Left forelimb (tissue), 1 donor: Measurements from ENCODE around the gene PLIN5.

Experiments
- DNase-seq: peaks from one replicate; pipeline ENCODE4 v3.0.0-alpha.2; 2018; ENCODE audit warnings: low spot score

Gene PLIN5, protein sequence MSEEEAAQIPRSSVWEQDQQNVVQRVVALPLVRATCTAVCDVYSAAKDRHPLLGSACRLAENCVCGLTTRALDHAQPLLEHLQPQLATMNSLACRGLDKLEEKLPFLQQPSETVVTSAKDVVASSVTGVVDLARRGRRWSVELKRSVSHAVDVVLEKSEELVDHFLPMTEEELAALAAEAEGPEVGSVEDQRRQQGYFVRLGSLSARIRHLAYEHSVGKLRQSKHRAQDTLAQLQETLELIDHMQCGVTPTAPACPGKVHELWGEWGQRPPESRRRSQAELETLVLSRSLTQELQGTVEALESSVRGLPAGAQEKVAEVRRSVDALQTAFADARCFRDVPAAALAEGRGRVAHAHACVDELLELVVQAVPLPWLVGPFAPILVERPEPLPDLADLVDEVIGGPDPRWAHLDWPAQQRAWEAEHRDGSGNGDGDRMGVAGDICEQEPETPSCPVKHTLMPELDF

DNA sequence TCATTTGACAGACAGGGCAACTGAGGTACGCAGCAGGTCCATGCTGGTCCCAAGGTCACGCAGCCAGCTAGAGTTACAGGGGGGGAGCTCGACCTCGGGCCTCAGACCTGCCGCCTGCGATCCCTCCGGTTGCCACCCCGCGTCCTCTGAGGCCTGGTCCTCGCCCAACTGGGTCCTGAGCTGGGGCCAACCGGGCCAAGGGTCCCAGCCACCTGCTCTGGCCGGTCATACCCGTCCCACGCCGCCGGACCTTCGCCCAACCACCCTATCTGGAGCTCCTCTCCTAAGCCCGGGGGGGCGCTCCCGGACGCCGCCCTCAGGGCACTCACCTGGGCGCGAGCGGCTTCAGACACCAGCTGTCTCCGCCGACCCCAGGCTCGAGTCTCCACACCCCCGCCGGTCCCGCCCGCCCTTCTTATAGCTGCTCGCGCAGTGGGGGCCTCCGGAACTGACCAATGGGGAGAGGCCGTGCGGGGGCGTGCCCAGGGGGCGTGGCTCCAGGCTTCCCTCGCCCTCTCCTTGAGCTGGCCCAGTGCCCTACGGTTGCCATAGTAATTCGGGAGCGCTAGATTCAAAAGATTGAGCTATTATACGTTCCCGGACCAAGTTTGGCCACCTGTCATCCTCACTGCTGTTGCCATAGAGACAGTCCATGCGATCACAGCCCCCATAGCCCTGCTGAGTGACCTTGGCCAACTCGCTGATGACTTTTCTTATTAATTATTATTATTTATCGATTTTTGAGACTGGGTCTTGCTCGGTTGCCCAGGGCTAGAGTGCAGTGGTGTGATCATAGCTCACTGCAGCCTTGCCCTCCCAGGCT lies at the start of gene PLIN5:
Gene PLIN5, minus strand, starts transcription at position 389 of the 823 bp plus-strand sequence. CDS start 1,150 bp downstream, outside the sequence.
- no peak for DNase-seq

DNA sequence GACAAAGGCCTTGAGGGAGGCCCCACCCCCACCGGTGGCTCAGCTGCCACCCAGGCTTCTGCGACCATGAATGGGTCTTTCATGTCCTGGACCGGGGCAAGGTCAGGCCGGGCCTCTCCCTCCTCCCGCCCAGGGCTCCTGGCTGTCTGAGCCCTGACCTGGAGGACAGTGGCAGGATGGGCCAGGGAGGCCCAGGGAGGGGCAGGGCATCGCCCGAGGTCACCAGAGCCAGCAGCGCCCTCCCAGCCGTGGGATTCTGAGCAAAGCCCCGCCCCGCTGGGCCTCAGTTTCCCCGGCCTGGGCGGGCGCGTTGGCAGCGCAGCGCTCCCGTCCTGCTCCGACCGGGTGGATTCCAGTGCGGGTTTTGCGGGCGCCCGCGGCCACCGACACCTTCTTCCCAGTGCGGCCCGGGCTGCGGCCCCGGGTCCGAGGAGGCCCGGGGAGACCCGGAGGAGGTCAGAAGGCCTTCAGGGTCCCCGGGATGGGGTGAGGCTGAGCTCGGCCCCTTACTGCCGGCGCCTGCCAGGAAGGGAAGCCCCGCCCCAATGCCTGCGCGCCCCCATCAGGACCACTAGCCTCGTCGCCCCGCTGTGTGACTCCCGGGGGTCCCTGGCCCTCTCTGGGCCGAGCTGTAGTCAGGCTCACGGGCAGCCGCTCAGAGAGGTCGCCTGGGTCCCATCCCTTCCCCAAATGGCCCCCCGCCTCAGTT lies 49.1 kb upstream of the PLIN5 start:
- DNase-seq = no peak

DNA sequence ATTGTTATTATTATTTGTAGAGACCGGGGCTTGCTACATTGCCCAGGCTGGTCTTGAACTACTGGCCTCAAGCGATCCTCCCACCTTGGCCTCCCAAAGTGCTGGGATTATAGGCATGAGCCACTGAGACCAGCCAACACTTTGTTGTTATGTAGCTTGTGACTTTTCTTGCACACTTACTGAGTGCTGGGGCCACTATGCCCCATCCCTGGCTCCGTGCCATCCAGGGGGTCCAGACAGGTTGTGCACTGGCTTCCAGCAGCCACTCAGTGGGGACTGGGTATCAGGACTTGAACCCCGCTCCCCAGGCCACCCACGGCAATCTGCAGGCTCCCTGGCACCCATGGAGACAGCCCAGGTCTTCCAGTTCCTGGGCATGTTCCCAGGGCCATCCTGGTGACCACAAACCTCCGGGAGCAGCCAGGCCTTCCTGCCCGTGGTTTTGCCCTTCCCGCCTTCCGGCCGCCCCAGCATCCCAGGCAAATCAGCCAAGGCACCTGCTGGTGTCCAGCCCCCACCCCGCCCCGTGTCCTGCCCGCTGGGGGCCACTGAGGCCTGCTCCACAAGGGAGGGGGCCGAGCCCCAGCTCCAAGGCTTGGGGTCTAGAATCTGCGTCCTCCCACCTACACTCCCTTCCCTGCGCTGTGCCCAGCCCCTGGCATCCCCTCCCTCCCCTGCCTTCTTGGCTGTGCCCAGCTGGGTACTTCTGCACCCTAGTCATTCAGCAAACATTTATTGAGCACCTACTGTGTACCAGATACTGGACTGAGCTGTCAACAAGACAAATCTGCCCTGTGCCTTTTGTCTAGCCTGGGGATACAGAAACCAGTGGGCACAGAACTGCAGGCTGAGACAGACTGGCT lies 48.2 kb upstream of the PLIN5 start:
- DNase-seq = no peak

- no peak for DNase-seq
These were observed 46.9 kb upstream of the PLIN5 start for GRCh38 chr19:4581666-4582553.

DNA sequence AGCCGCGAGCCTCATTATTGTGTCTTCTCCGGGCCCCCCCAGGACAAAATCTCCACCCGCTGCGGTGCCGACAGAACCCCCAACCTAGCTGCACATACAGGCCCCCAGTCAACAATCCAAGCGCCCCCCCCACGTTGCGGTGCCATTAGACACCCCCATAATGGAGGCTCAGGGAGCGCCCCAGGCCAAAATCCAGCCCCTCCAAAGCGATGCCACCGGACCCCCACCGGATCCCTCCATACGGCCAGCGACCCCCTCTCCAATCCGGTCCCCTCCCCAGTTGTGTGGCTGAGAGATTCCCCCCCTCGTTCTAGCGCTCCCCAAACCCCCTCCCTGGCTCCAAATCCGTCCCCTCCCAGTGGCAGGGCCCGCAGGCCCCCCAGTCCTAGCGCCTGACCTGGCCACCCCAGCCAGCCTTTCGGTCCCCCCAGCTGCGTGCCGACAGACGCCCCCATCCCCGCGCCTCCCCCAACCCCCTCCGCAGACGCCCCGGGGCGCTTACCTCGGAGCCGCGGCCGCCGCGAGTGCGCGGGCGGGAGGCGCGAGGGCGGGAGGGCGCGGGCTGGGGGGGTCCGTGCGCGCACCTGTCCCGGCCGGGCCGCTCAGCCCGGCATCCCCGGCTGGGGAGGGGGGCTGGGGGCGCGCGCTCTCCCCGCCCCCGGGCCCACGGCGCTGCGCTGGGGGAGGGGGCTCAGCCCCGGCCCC lies 46.1 kb upstream of the PLIN5 start:
- DNase-seq = no peak

DNA sequence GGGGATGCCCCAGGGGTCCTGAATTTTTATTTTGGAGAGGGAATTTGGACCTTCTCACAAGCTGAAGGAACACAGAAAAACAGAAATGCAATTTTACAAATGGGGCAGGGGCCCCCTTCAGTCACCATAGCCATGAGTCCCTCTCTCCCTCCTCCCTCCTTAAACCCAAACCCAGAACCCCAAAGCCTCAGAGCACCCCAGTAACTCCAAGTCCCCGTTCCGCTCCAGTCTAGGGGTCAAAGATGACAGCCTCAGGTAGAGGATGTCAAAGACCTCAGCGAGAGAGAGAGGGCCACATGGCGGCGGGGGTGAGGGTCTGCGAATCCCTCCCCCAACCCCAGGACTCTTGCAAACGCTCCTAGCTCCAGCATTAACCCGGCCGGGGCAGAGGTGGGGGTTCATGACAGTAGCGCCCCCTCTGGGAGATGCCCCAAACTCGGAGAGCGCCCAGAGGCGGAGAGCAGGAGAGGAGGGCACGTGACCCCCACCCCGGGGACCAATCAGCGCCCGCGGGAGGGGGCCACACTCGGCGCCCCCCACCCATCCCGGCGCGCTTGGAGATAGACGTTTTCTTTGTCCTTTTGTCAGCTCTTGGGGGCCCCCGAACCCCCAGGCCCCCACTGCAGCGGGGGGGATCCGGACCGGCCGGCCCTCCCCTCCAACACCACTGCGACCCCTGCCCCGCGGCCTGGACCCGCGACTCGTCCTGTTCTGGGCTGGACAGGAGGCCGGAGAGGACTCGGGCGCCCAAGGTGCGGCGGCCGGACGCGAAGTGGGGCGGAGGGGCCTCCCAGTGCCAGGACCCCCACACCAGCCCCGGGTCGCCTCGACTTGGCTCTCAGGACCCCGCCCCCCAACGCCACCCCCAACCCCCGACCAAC lies 45.2 kb upstream of the PLIN5 start:
- no peak for DNase-seq

GRCh38 chr19:4579389-4579788 lies 44.4 kb upstream of the PLIN5 start:
- DNase-seq = no peak

GRCh38 chr19:4578552-4579248 lies 43.7 kb upstream of the PLIN5 start:
- DNase-seq = no peak

DNA sequence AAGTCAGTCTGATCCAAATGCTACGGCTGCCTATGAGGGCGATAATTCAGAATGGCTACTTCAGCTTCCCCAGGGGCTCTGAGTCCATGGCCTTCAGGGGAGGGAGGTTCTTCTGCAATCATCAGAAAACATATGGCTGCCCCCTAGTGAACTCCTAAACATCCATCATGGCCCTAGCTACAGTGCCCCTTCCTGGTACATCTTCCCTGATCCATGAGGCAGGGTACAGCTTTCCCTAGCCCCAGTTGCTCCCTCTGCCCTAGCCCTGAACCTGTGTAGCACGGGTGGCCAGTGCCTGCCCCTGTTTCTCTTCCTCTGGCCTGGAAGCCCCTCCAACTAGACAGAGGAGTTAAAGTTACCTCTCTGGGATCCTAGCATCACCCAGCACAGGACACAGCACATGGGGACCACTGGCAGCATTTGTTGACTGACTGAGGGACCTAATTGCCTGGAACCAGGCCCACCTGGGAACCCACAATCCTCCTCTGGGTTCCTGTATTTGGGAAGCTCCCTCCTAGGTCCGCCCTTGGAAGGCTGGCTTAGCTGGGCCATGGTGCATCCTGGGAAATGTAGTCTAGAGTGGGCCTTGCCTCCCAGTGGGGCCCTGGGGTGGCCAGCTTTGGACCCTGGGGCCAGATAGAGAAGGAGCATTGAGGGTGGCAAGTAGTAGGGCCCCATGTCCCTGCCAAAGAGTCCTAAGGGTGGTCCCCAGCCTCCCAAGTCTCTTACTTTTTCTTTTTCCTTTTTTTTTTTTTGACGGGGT lies 42.2 kb upstream of the PLIN5 start:
- no peak for DNase-seq

DNA sequence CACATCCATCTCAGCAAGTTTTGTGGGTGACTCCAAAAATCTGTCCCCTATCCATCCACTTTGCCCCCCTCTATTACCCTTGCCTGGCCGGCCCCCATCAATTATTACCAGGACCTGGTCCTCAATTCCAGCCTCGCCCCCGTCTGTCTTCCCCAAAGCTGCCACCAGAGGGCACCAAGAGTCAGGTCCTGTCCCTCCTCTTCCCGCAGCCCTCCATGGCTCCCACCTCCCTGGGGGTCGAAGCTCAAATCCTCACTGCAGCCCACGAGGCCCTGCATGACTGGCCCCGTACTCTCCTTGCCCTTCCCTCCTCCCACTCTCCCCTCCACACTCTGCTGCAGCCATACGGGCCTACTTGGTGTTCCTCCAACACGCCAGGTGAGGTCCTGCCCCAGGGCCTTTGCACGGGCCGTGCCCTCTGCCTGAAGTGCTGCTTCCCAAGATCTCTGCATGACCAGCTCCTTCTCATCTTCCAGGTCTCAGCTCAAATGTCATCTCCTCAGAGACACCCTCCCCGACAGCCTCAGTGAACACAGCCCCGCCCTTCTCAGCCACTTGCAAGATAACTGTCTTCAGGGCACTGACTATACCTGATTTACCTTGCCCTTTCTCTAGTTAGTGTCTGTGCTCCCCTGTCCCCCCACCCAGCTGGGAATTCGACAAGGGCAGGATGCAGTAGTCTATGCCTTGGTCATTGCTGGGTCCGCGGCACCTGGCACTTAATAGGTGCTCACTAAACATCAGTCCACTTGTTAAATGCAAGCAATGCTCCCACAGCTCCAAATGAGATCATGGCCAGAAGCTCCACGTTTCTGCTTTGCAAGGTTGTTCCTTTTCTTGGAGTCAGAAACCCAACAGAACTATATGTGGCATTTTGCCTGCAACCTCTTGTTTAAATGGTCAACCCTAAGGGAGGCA lies 41.3 kb upstream of the PLIN5 start:
- peak; percentile 72 for DNase-seq

GRCh38 chr19:4575267-4576015 lies 40.4 kb upstream of the PLIN5 start:
- DNase-seq = peak; percentile 74

DNA sequence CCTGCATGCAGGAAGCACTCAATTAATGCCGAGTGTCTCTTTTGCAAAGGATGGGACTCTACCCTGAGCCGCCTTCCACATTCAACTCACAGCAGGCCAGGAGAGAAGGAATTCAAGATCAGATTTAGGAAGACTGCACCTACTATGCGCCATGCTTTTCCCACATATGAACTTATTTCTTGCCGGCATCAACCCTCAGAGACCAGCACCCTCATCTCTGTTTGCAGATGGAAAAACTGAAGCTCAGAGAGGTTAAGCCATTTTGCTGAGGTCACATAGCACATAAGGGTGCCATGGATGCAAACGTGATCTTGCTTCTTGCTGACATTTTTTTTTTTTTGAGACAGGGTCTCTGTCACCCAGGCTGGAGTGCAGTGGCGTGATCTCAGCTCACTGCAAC lies 38.7 kb upstream of the PLIN5 start:
- no peak for DNase-seq

DNA sequence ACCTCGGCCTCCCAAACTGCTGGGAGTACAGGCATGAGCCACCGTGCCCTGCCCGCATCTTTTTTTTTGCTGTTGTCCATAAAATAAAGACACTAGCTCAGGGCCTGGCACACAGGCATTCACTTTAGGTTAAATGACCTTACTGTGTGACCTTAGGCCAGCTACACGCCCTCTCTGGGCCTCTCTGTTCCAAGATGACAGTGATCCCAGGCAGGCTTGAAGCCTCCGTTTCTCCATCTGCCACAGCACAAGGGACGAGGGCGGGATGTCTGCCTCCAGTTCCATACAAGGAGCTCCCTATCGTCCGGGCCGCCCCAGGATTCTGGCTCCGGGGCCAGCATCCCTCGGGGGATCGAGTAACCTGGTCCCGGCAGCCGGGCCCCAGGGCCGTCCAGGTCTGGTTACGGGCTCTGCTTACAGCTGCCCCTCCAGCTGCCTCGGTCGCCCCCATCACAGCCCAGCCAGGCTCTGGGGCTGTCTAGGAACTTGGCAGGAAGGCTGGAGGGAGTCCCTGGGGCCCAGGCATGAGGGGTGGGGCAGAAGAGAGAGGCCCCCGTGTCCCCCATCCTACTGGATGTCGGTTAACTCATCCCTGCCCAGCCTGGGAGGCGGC lies 36.4 kb upstream of the PLIN5 start:
- peak; percentile 77 for DNase-seq

GRCh38 chr19:4570916-4571304 lies 35.9 kb upstream of the PLIN5 start:
- DNase-seq = no peak

- peak; percentile 56 for DNase-seq
These were observed 35.4 kb upstream of the PLIN5 start for GRCh38 chr19:4570402-4570801.
